Astrocyte of the spinal cord (primary cell): ENCODE data around the gene PTPRN2.

Experiments used
- DNase-seq: peaks from one replicate; pipeline ENCODE4 v3.0.0; 2011; ENCODE audit warnings: low read depth, low spot score
- H3K4me3 ChIP-seq: 2 replicates; pipeline ENCODE4 v1.5.1; 2011; ENCODE audit warnings: low read depth, mild to moderate bottlenecking, low read length, moderate library complexity
- CTCF ChIP-seq: IDR thresholded peaks from 2 replicates; pipeline ENCODE4 v1.5.1; 2012; ENCODE audit warnings: low read depth, mild to moderate bottlenecking, low read length, inconsistent platforms
- in situ Hi-C: cut with HindIII; loops from 2 replicates; pipeline ENCODE4 v1.10.0; 2017; ENCODE audit warnings: low sequenced_read_pairs

Gene PTPRN2

GRCh38 chr7:158193446-158193845 is 394.2 kb downstream of the PTPRN2 start:
- in situ Hi-C loops = no loop called here
- DNase-seq = no peak
- no peak for TF ChIP-seq CTCF
- H3K4me3 ChIP-seq = no peak overlapping the region

GRCh38 chr7:158192956-158193355 is 394.7 kb downstream of the PTPRN2 start:
- no peak for DNase-seq
- in situ Hi-C loops = no loop called here
- H3K4me3 ChIP-seq = no peak overlapping the region
- no peak for TF ChIP-seq CTCF

GRCh38 chr7:158192184-158192835 is 395.3 kb downstream of the PTPRN2 start:
- DNase-seq = no peak
- in situ Hi-C loops = no loop called here
- H3K4me3 ChIP-seq = no peak overlapping the region
- no peak for TF ChIP-seq CTCF

GRCh38 chr7:158191671-158192070 is 396.0 kb downstream of the PTPRN2 start:
- no peak for TF ChIP-seq CTCF
- no peak overlapping the region for H3K4me3 ChIP-seq
- no peak for DNase-seq
- in situ Hi-C loops = no loop called here

GRCh38 chr7:158190756-158191155 is 396.9 kb downstream of the PTPRN2 start:
- DNase-seq = no peak
- H3K4me3 ChIP-seq = no peak overlapping the region
- no peak for TF ChIP-seq CTCF
- in situ Hi-C loops = no loop called here

GRCh38 chr7:158188676-158189075 is 398.9 kb downstream of the PTPRN2 start:
- no peak for TF ChIP-seq CTCF
- no peak overlapping the region for H3K4me3 ChIP-seq
- in situ Hi-C loops = no loop called here
- no peak for DNase-seq

GRCh38 chr7:158187694-158187994 is 400.0 kb downstream of the PTPRN2 start:
- TF ChIP-seq CTCF = no peak
- in situ Hi-C loops = no loop called here
- DNase-seq = no peak
- H3K4me3 ChIP-seq = no peak overlapping the region
